Endothelial cell of umbilical vein (primary cell): Measurements from ENCODE around the gene NMNAT3. TPM values are rescaled to one million over a fixed set of nuclear protein-coding genes. Genes with fewer than 3 reads are reported as not detected.

ENCODE experiments used
- BruUV-seq: library from RNA; stranded (reverse); fragments of 400-500 nt; replicated peaks from 2 replicates; lab custom pipeline; 2021; lab: Mats Ljungman, UMichigan
- CTCF ChIA-PET: fragments of 300-600, 350-600 bp; sonication (Branson Sonifier 250); formaldehyde crosslinking; loops from one replicate; lab custom pipeline; 2021; ENCODE audit warnings: antibody characterized with exemption, inconsistent platforms; lab: Charles Lee
- POLR2A ChIA-PET: fragments of 300-600, 350-600 bp; sonication (Branson Sonifier 250); formaldehyde crosslinking; loops from one replicate; lab custom pipeline; 2021; ENCODE audit warnings: antibody characterized with exemption, inconsistent platforms; lab: Charles Lee
- DNase-seq: peaks from one replicate; pipeline ENCODE4 v3.0.0-alpha.2; 2011; ENCODE audit warnings: low read depth, low spot score
- FAIRE-seq: peaks from 2 replicates; lab custom pipeline; 2011; peaks lifted over from hg19 to GRCh38; lab: Jason Lieb, UNC
- H2AFZ ChIP-seq: 2 replicates; pipeline ENCODE4 v1.6.0; 2012; ENCODE audit warnings: low read depth, low read length, control low read depth, inconsistent platforms
- H3K27ac ChIP-seq: 2 replicates; pipeline ENCODE4 v1.5.1; 2011; ENCODE audit warnings: low read depth, mild to moderate bottlenecking, control low read depth, low read length, moderate library complexity; ENCODE audit not compliant: insufficient read depth
- H3K27me3 ChIP-seq, 2 experiments: 2 replicates each; pipeline versions ENCODE4 v1.6.0 to v1.6.1; 2011; ENCODE audit warnings: low read length in 2 of 2, mixed read lengths in 1 of 2; ENCODE audit not compliant: control insufficient read depth in 2 of 2, insufficient read depth in 2 of 2
- H3K36me3 ChIP-seq, 2 experiments: 2 replicates in 1 of 2; 3 replicates in 1 of 2; pipeline ENCODE4 v1.5.1; 2011; ENCODE audit warnings: low read length in 2 of 2, mild to moderate bottlenecking in 1 of 2, moderate library complexity in 1 of 2; ENCODE audit not compliant: control insufficient read depth in 2 of 2, insufficient read depth in 2 of 2; ENCODE audit errors: extremely low read depth in 1 of 2
- H3K4me1 ChIP-seq: 3 replicates; pipeline ENCODE4 v1.5.1; 2011; ENCODE audit warnings: mild to moderate bottlenecking, low read length; ENCODE audit not compliant: control insufficient read depth, insufficient read depth; ENCODE audit errors: extremely low read depth
- H3K4me2 ChIP-seq: 2 replicates; pipeline ENCODE4 v1.6.1; 2011; ENCODE audit warnings: low read length, control low read depth, mixed read lengths; ENCODE audit not compliant: insufficient read depth
- H3K4me3 ChIP-seq, 3 experiments: fragments of 200-600 bp in 1 of 3; sonication (generic), shearing (Covaris generic) in 1 of 3; replicated peaks in 1 of 3; 2 replicates each; pipeline ENCODE4 v1.5.1; 2011 to 2016; ENCODE audit warnings: control low read depth in 3 of 3, low read length in 3 of 3, mild to moderate bottlenecking in 2 of 3, inconsistent platforms in 1 of 3, low read depth in 1 of 3, moderate library complexity in 1 of 3; ENCODE audit not compliant: insufficient read depth in 1 of 3
- H3K79me2 ChIP-seq: 2 replicates; pipeline ENCODE4 v1.6.0; 2012; ENCODE audit warnings: low read length, inconsistent platforms; ENCODE audit not compliant: control insufficient read depth, insufficient read depth
- H3K9ac ChIP-seq: replicated peaks from 2 replicates; pipeline ENCODE3; 2011; ENCODE audit warnings: low read length, control low read depth; ENCODE audit not compliant: insufficient read depth; ENCODE audit errors: extremely low read depth
- H3K9me1 ChIP-seq: replicated peaks from 3 replicates; pipeline ENCODE4 v1.6.0; 2011; ENCODE audit warnings: mild to moderate bottlenecking, low read length; ENCODE audit not compliant: control insufficient read depth, insufficient read depth; ENCODE audit errors: extremely low read depth
- H3K9me3 ChIP-seq: replicated peaks from 2 replicates; pipeline ENCODE4 v1.5.1; 2012; ENCODE audit warnings: low read length, inconsistent platforms; ENCODE audit not compliant: control insufficient read depth, insufficient read depth
- H4K20me1 ChIP-seq: replicated peaks from 2 replicates; pipeline ENCODE3; 2011; ENCODE audit warnings: mild to moderate bottlenecking, low read length; ENCODE audit not compliant: control insufficient read depth, insufficient read depth; ENCODE audit errors: extremely low read depth
- EZH2 ChIP-seq: IDR thresholded peaks from 2 replicates; pipeline ENCODE4 v1.6.1; 2012; ENCODE audit warnings: borderline replicate concordance, low read depth, mild to moderate bottlenecking, moderate library complexity, low read length, inconsistent platforms; ENCODE audit not compliant: severe bottlenecking
- FOS ChIP-seq: IDR thresholded peaks from 2 replicates; pipeline ENCODE4 v1.6.1; 2011; ENCODE audit warnings: mild to moderate bottlenecking, low read length, moderate library complexity, borderline replicate concordance; ENCODE audit not compliant: insufficient read depth
- GATA2 ChIP-seq: IDR thresholded peaks from 2 replicates; pipeline ENCODE4 v1.7.0; 2011; ENCODE audit warnings: low read depth, mild to moderate bottlenecking, moderate library complexity, mixed read lengths, low read length; ENCODE audit not compliant: insufficient read length, insufficient read depth
- JUN ChIP-seq: IDR thresholded peaks from 2 replicates; pipeline ENCODE4 v1.6.1; 2011; ENCODE audit warnings: borderline replicate concordance, low read depth; ENCODE audit not compliant: insufficient read length, insufficient read depth
- MAX ChIP-seq: IDR thresholded peaks from 2 replicates; pipeline ENCODE4 v1.6.1; 2011; ENCODE audit not compliant: insufficient read depth, insufficient read length
- MYC ChIP-seq: IDR thresholded peaks from one replicate; pipeline ENCODE4 v1.6.1; 2011; ENCODE audit warnings: mild to moderate bottlenecking, low read depth, low read length
- POLR2A ChIP-seq: IDR thresholded peaks from 2 replicates; pipeline ENCODE4 v1.6.1; 2012; ENCODE audit warnings: low read depth, mild to moderate bottlenecking, control low read depth, low read length
- POLR2AphosphoS5 ChIP-seq: IDR thresholded peaks from 2 replicates; pipeline ENCODE4 v1.6.1; 2012; ENCODE audit warnings: low read depth, mild to moderate bottlenecking, control low read depth, low read length, moderate library complexity; ENCODE audit not compliant: insufficient read depth
- dilution Hi-C: fragments of 300-500 bp; cut with MboI; formaldehyde crosslinking; loops from one replicate; pipeline ENCODE4 v1.15.0; 2019; ENCODE audit warnings: low sequenced_read_pairs; ENCODE audit not compliant: extremely low pct_ligation_motif_present
- intact Hi-C: fragments of 100-400 bp; cut with micrococcal nuclease; formaldehyde crosslinking; loops from one replicate; pipeline ENCODE4 v1.10.0; 2022
- polyA plus RNA-seq, 4 experiments: library from polyadenylated mRNA; depleted of rRNA in 3 of 4; stranded (reverse) in 3 of 4; unstranded in 1 of 4; fragments of >200 nt; gene quantifications; 2 replicates each; pipeline versions ENCODE4 v1.2.1 to v1.2.3, GENCODE V29; 2011 to 2012; ENCODE audit warnings: missing spikeins in 1 of 4
- total RNA-seq: library from RNA; stranded (reverse); gene quantifications from 2 replicates; pipeline ENCODE4 v1.2.3, GENCODE V29; 2021
- TF ChIP-seq, protein P1 (sequence below), 2 donors: IDR thresholded peaks; 1 replicate in 1 of 2; 2 replicates in 1 of 2; pipeline ENCODE4 v1.5.1; 2011; ENCODE audit warnings: low read length in 2 of 2, mild to moderate bottlenecking in 2 of 2, moderate library complexity in 2 of 2, control low read depth in 1 of 2, inconsistent platforms in 1 of 2, low read depth in 1 of 2; ENCODE audit not compliant: insufficient read depth in 1 of 2; ENCODE audit errors: extremely low read depth in 1 of 2

NMNAT3 gene
- total and polyA plus RNA-seq, 2 donors (not counting 3 experiments of a cell fraction or from before 2014, with no cell fraction given) = 0.59 to 0.60 TPM

DNA sequence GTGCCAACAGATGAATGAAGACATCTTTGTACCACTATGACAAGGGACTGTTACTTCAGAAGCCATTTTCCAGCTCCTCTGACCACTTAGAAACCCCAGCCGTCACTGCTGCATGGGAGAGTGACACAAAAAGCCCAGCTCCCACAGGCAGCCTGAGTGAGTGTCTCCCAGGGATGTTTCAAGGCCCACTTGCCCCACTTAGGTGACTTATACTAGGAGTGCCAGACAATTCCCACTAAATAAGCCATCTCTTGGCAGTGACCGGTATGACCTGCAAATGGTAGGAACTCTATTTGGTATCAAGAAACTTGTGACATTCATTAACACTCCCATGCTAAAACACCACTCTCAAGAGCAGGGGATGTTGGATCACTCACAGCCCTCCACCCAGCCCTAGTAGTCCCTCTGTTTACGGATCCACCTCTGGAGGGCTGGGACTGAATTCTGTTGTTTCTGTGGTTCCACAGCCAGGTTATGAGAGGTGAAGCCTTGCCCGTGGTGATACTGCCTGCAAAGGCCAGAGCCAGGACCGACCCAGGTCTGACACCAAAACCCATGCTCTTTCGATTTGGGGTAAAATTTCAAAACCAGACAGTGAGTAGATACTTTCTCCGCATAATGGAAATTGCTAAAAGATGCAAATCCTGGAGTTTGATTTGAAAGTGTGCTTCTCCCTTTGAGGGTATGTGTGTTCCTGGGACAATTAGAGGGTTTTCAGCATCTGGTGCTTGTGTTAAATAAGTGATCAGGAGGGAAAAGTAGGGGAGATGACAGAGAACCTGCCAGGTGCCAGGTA is 152.7 kb downstream of the NMNAT3 start:
- no peak overlapping the region for H3K4me2 ChIP-seq
- H3K27me3 ChIP-seq = no peaks in the 10 kb centered on the region
- H3K79me2 ChIP-seq = no peaks in the 10 kb centered on the region
- no peaks in the 10 kb centered on the region for H3K9me3 ChIP-seq
- no peaks in the 10 kb centered on the region for H3K4me1 ChIP-seq
- H3K27ac ChIP-seq = no peak overlapping the region
- H3K9me1 ChIP-seq = no peaks in the 10 kb centered on the region
- H4K20me1 ChIP-seq = no peaks in the 10 kb centered on the region
- POLR2A ChIA-PET = no interaction called here
- intact Hi-C loops = loop anchor here (10.0 kb wide), 1 partner anchor 700 kb away; no protein-coding TSS in a partner anchor
- no peak for FAIRE-seq
- no peak overlapping the region for H3K9ac ChIP-seq
- dilution Hi-C loops = no loop called here
- CTCF ChIA-PET = no interaction called here
- H3K36me3 ChIP-seq = no peaks in the 10 kb centered on the region
- no peak overlapping the region for H3K4me3 ChIP-seq
- H2AFZ ChIP-seq = no peak overlapping the region
- no peak for TF ChIP-seq FOS
- no TSS peak for BruUV-seq
- DNase-seq = no peak

- TF ChIP-seq, protein P1, sequence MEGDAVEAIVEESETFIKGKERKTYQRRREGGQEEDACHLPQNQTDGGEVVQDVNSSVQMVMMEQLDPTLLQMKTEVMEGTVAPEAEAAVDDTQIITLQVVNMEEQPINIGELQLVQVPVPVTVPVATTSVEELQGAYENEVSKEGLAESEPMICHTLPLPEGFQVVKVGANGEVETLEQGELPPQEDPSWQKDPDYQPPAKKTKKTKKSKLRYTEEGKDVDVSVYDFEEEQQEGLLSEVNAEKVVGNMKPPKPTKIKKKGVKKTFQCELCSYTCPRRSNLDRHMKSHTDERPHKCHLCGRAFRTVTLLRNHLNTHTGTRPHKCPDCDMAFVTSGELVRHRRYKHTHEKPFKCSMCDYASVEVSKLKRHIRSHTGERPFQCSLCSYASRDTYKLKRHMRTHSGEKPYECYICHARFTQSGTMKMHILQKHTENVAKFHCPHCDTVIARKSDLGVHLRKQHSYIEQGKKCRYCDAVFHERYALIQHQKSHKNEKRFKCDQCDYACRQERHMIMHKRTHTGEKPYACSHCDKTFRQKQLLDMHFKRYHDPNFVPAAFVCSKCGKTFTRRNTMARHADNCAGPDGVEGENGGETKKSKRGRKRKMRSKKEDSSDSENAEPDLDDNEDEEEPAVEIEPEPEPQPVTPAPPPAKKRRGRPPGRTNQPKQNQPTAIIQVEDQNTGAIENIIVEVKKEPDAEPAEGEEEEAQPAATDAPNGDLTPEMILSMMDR (IDR thresholded peaks at IDR 0.05; ENCODE audit: extremely low read depth in 1 of 2, insufficient read depth in 1 of 2, low read depth in 1 of 2, low read length in 2 of 2) = no peak
- TF ChIP-seq MAX (no peak), GATA2 (no peak), FOS (no peak), EZH2 (no peak), JUN (no peak), POLR2A (no peak), POLR2AphosphoS5 (no peak), MYC (no peak)
- dilution Hi-C loops = no loop called here
- Histone ChIP-seq H2AFZ (no peak overlapping the region), H3K9me1 (no peaks in the 10 kb centered on the region), H3K4me3 (no peak overlapping the region), H4K20me1 (no peaks in the 10 kb centered on the region), H3K27me3 (no peaks in the 10 kb centered on the region), H3K27ac (no peak overlapping the region), H3K9ac (no peak overlapping the region), H3K4me1 (no peaks in the 10 kb centered on the region), H3K4me2 (no peak overlapping the region), H3K9me3 (no peaks in the 10 kb centered on the region), H3K79me2 (no peaks in the 10 kb centered on the region), H3K36me3 (no peaks in the 10 kb centered on the region)
- ChIA-PET POLR2A (no interaction called here), CTCF (no interaction called here)
- intact Hi-C loops = loop anchor here (10.0 kb wide), 1 partner anchor 701 kb away; no protein-coding TSS in a partner anchor
- no peak for DNase-seq
- FAIRE-seq = no peak
- BruUV-seq = no TSS peak
Observed at GRCh38 chr3:139523718-139524117, 154.1 kb downstream of the NMNAT3 start.
